Amniotic epithelial cell (primary cell): Measurements from ENCODE around the gene CIROP.
"Not testable (repeated sequence)": the region's sequence is repeated elsewhere in the genome, so short reads cannot be mapped to it uniquely, and the experiment has no call there.

Experiments
- DNase-seq: peaks from one replicate; pipeline ENCODE4 v3.0.0-alpha.2; 2010; ENCODE audit warnings: low read depth

Gene CIROP

DNA sequence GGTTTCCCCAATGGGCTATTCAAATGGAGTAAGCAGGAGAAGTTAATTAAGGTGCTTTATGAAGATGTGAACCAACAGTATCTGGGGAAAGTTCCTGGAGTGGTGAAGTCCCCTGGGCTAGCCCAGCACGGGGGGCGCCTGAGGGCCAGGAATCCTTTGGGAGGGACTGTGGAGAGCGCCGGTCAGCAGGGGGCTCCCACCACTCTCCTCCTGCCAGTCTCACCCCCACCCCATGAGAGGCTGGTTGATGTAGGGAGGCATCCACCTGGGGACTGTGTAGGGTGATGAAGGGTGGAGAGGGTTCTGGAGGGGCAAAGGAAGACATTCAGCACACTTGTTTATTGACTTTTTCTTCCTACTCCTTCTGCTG lies 9.9 kb upstream of the CIROP start:
- DNase-seq, result no peak

DNA sequence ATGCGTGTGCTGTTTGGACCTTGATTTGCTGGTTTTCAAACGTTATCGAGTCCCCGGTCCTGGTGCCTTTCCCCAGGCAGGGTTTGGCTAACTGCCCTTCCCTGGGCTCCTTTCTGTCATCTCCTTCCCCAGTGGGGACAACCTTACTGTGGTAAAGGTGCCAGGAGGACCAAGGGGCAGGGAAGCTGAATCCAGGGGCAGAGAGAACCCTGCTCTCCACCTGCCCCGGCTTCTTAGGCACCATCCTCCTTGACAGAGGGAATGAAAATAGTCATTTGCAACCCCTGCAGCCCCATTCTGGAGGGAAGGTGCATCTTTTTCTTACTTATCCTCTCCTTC lies 9.3 kb upstream of the CIROP start:
- no peak for DNase-seq

DNA sequence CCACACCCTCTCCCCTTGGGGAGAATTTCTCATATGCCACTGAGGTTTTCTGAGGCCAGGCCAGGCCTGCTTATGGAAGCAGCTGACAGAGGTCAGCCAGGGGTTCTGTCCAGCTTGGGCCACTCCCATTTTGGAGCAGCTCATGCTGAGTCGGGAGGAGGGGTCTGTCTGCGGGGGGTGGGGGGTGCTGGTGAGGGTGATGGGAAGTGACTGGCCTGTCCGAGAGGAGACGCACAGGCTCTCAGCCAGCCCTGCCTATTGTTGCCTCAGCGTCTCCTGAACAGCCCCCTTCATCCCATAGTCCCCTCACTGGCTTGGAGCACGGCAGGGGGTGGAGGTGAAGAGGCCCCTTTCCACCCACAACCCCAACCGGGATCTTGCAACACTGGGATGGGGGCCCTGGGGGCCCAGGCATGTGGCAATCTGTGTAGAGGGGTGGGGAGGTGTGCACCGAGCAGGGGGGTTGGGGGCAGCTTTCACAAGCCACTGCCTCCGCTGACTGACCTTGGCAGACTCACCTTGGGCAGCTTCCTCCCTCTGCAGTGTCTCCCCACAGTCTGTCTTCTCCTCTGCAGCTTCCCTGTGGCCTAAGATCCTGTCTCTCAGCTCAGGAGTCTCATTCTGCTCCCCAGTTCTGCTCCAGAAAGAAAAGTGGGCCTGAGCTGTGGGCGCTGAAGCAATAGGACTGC lies 8.8 kb upstream of the CIROP start:
- peak; percentile 79 for DNase-seq

DNA sequence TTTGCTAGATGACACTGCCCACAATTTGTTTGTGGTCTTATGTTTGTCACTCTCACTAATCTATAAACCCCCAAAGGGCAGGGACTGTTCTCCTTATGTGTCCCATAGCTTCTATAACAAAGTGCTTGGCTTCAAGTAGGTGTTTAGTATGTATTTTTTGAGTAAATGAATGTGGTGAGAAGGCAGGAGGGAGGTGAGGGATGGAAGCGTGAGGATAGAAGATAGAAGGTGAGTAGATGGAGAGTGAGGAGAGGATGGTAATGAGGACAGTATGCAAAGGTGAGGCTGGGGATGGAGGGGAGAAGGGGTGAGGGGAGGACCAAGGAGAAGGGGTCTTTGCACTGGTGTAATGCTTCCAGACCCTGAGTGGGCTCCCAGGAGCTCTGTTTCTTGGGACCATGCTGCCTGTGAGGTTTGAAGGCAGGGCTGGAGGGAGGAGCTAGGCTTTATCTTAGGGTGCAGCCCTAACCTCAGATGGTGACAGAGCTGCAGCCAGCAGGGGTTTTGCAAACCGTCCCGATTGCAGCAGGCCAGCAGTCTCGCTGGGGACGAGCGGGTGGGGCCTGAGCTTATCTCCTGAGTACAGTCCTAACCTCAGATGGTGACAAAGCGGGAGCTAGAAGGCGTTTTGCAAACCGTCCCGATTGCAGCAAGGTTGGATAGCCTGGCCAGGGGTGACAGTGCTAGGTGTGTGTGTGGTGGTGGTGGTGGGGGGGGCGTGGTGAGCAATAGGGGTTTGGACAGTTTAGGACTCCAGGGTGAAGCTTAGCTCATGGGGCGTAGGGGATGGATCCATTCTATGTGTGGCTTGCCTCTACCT lies 7.8 kb upstream of the CIROP start:
- peak; percentile 48 for DNase-seq

DNA sequence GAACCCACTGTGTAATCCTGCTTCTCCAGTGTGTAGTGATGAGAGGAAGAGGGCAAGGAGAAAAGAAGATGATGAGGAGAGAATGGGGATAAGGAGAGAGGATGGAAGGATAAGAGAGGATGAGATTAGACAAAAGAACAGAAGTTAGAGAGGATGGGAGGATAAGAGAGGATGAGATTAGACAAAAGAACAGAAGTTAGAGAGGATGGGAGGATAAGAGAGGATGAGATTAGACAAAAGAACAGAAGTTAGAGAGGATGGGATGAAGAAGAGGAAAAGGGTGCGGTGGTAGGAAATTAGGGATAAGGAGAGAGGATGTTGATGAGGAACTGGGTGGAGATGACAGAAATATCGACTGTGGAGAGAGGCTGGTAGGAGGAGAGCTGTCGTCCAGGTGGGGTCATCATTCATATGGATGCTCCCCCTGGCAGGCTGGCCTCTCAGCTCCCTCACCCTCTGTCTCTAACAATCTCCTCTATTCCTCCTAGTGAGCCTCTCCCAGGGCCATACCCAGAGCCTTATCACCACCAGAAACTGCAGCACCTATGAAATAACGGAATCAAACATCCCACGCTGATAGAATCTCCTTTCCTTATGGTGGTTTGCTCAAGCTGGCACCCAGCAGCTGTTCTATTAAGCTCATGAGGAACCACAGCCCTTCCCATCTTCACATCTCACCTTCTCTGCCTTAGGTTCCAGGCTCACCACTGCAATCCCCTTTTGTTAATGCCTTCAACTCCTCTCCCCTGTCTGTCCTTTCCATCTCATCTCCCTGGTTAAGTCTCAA lies 6.0 kb upstream of the CIROP start:
- DNase-seq, result no peak

DNA sequence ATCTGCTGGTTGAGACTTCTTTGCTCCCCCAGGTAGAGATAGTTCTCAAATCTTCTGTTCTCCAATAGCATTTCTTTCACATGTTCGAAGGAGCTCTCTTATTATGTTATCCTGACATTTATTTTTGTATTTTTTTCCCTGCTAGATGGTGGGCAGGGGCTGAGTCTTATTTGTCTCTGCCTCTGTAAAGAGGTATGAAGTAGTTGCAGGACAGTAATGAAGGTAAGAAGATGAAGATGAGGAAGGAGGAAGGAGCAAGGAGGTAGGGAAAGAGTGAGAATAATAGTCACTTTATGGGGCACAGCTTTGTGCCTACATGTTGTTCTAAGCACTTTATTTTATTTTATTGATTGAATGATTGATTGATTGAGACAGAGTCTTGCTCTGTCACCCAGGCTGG lies 5.0 kb upstream of the CIROP start:
- no peak for DNase-seq

DNA sequence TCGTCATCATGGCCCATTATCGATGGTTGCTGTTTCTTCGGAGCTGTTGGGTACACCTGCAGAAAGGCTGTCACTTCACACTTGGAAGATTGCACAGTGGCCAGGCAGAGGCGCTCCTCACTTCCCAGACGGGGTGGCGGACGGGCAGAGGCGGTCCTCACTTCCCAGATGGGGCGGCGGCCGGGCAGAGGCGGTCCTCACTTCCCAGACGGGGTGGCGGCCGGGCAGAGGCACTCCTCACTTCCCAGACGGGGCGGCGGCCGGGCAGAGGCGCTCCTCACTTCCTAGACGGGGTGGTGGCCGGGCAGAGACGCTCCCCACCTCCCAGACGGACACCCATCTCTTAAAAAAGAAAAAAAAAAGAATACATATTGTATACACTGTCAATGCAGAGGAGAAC lies 3.4 kb upstream of the CIROP start:
- not testable (repeated sequence) for DNase-seq

DNA sequence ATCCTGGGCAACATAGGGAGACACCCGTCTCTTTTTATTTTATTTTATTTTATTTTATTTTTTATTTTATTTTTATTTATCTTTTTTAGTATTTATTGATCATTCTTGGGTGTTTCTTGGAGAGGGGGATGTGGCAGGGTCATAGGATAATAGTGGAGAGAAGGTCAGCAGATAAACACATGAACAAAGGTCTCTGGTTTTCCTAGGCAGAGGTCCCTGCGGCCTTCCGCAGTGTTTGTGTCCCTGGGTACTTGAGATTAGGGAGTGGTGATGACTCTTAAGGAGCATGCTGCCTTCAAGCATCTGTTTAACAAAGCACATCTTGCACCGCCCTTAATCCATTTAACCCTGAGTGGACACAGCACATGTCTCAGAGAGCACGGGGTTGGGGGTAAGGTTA lies 2.8 kb upstream of the CIROP start:
- not testable (repeated sequence) for DNase-seq

DNA sequence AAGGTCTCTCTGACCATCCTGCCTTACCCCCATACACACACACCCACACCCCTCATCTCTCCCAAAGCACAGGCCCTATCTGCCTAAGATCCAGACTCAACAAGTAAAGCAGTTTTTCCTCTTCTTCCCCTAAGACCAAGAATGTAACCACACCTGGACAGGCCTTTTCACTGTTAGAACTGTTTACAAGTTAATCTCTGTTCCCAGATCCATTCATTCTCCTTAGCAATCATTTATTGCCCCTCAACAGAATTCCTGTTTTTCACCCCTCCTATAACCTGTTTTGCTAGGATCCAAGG lies 1.9 kb upstream of the CIROP start:
- no peak for DNase-seq

DNA sequence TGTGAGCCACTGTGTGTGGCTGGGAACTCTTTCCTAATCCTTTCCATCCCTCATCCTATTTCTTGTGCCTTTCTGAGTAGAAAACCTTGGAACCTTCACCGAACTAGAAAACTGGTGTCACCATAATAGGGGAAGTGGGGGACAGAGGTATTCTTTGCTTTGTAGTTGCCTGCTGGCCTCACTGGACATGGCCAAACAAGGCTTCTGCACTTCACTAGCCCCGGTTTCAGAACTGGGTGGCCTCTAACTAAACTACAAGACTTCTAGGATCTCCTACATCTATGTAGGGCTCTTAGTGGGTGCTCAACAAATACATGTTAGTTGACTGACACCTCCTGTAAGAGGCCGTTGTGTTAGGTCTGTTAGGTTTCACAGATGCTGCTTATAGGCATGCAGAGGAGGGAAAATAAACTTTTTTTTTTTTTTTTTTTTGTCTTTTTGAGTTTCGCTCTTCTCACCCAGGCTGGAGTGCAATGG lies 597 bp upstream of the CIROP start:
- DNase-seq, result no peak

DNA sequence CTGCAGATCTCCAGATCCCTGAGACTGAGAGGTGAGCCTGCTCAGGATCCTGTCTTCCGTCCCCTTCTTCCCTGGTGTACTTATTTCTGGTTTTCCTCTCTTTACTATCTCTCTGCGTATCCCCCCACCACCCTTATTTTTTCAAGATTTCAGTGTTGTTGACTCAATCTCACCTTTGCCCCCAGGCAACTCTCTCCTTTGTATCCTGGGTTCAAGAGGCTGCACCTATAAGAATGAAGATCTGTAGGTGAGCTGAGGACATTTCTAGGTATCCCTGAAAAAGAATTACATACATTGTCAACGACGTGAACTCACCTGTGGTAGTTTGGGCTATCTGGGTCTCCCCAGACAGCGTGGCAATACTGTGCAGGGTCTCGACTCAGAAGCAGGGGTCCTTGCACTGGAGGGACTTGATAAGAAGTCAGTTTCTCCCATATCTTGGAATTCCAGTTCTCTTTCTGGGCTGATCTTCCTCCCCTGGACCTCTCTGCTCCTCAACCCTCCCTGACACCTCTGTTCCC lies 659 bp downstream of the CIROP start:
- DNase-seq, result no peak

DNA sequence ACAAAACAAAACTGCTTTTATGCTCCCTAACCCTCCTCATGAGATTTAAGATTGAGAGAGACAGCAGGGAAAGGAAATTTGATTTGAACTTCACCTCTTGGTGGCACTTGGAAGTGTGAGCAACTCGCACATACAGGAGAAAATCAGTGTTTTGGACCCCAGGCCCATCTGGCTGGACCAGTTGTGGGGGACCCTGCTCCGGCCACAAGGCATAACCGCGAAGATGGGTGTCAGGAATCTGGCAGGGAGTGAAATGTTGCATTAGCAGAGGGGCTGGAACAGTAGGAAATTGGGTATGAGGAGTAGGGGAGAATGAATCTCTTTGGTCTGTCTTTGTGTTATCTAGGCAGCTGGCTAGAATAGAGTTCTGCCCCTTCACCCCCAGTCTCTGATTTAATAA lies 1.2 kb downstream of the CIROP start:
- no peak for DNase-seq

DNA sequence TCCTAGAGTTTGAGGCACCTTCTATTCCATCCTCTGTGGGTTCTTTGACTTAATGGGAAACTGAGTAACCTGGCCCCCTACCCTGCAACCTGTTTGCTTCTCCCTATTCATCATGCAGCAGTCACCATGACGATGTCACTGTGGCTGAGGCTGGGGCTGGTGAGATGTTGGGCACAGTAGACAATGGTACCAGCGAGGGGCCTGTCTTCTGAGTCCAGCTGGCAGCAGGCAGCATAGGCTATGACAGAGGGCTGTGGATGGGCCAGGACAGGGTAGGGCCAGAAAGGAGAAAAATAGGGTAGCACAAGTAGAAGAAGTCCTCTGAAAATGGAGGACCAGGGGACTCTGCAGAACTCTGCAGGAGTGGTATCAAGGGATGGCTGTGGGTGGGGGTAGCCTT lies 2.0 kb downstream of the CIROP start:
- DNase-seq, result no peak

DNA sequence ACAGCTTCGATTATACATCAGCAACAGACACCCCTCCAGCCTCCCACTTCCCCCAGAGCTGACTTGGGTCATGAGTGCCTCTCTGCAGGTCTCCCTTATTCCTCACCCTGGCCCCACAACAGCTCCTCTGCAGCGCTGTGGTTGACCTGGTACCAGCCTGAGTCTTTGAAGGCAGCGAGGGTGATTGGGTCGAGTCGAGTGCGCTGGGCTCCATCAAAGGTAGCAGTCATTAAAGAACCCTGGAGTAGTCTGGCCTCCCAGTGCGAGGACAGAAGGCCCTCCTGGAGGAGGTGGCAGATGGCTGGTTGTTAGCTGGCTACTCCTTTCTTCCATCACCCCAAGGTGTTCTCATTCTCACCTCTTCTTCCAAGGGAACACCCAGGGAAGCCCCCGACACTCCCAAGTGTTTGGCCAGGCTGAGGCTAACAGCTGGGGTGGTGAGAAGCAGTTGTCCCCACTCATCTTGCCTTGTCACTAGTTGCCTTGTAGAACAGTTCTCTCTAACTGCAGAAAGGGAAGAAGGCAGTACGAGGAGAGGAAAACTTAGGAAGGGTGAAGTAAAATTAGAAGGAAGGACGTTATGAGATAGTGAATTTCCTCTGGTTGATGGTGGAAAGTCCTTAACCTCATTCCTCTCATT lies 2.7 kb downstream of the CIROP start:
- no peak for DNase-seq

DNA sequence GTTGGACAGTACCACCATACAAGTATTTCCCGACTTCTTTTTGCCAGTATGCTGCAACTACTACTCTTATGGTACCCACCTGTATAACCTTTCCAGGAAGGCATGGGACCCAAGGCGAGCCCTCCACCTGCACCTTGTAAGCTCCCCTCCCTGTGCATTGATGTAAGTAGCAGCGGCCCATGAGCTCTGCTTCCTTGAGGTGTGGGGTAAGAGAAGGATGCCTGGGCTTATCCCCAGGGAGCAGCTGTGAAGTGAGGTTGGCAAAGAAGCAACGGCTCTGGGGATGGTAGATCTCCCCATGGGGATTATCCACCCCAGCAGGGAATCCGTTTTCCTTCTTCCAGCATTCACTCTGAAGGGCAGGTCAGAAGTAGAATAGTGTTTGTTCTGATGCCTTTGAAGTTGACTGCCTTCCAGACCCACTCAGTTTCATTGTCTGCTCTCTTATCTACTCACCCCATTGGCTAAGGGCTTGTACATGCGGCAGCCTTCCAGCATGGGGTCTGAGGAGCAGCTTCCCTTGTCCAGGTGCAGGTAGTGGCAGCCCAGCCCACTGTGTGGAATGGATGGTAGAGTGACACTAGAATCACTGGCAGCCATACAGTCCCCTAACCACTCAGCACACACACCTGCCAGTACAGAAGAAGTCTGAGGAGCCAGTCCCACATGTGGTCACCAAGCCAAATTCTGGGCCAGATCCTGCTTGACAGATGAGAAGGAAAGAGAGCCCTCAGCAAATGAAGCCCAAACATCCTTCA lies 3.4 kb downstream of the CIROP start:
- DNase-seq, result no peak

DNA sequence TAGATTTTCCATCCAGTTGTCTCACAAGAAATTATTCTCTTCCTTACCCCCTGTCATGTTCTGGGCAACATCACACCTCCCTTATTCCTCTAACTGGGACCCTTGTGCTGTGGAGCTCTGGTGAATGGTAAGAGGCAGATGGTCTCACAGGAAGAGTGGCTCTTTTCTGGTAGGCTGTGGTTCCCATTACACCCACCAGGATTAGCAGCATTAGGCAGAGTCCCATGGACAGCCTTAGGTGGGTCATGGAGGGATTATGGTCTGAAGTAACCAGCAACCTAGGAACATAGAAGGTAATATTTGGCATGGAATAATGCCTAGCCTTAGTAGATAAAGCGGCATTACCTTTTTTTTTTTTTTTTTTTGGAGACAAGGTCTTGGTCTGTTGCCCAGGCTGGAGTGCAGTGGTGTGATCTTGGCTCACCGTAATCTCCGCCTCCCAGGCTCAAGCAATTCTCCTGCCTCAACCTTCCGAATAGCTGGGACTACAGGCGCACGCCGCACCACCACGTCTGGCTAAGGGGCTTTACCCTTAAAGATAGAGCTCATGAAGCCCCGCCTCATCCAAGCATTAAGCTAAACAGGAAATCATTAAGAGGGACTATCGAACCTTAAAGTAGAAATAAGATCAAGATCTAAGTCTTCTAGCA lies 5.5 kb downstream of the CIROP start:
- DNase-seq, result no peak

DNA sequence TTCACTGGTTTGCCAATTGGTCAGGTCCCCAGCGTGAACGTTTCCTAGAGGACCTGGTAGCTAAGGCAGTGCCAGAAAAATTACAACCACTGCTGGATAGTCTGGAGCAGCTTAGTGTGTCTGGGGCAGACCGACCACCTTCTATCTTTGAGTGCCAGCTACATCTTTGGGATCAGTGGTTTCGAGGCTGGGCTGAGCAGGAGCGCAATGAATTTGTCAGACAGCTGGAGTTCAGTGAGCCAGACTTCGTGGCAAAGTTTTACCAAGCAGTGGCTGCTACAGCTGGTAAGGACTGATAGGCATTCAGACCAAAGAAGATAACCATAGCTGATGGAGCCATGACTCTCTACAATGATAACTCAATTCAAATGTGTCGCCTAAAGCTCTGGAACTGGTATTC lies 7.0 kb downstream of the CIROP start:
- no peak for DNase-seq

DNA sequence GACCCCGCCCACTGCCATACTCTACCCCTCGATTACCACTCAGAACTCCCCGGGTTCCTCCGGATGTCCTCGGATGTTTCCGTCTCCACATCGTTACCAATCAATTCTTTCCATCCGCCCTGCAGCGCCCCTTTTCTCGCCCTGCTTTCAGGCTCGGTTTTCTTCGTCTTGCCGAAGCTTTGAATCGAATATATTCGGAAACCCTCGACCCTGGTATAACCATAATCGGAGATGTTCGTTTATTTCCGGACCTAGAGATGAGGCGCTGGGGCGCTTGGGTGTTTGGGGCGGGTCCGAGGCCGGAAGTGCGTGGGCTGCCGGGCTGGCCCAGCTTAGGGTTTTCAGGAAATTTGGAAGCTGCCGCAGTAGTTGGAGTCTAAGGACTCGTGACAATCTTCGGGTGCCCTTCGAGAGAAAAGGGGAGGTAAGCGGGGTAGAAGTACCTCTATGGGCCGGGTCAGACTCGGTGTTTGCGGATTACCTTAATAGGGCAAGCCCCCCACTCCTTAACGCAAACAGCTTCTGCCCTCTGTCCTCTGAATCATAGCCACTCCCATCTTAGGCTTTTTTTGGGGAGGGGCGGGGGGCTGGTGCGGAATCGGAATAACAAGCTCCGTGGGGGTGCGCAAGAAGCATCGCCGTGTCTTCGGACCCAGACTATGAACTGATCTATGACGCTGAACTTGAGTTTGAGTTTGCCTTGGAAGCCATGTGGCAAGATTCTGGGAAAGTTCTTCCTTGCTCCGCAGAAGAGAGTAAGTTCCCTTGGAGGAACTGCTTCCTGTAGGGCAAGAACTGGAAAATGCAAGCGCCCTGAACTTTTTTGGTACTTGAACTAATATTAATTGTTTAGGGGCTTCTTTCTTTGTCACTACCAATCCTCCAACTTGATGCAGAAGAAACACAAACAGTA lies 9.3 kb downstream of the CIROP start, which contains the start of gene C14orf119:
Gene C14orf119 (plus strand): TSS at position 310 of the 913 bp plus-strand sequence. CDS start 2,154 bp downstream, outside the sequence.
- peak; percentile 99 for DNase-seq

DNA sequence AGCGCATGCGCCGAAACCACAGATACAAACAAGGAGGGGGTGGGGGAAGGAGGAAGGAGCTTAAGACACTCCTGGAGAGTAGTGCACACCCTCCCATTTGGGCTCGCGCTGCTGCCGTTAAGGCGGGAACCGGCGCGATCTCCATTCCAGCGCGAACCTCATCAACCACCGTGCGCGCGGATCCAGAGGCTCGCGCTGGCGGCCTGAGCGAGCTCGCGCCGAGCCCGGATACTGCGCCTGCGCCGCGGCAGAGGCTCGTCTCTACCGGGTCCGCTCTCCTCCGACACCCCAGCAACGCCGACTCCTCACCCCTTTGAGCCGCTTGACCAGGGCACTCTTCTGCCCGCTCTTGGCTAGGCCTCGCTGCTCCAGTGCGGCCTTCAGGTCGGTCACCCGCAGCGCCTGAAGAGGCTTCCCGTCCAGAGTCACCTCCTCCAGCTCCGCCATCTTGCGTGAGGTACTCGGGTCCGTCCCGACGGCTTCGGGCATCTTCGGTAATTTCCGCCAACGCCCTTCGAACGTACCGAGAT lies 10.1 kb downstream of the CIROP start, which contains the start of gene ACIN1:
Gene ACIN1 (minus strand): TSS at position 471 of the 530 bp plus-strand sequence. CDS start 24 bp downstream, at position 447.
- peak; percentile 80 for DNase-seq
